ENCODE data around the gene XRCC2. TPM values are rescaled to one million over a fixed set of nuclear protein-coding genes. Genes with fewer than 3 reads are reported as not detected.

XRCC2 gene
- total RNA-seq, 2 experiments from 2014 or later, result 40.0 to 40.1 TPM

- intact Hi-C loops (cut with micrococcal nuclease; ENCODE audit: unreplicated experiment), result no loop called here
- TF ChIP-seq EZH2phosphoT487 (IDR thresholded peaks at IDR 0.05; ENCODE audit: borderline replicate concordance, low read depth, low read length) (no peak), CTCF (conservative IDR thresholded peaks at IDR 0.05; ENCODE audit: low read length) (no peak)
- Histone ChIP-seq H3K4me3 (ENCODE audit: low read depth, low read length, poor library complexity, severe bottlenecking) (no peak overlapping the region), H3K4me1 (ENCODE audit: insufficient read depth, low read length, poor library complexity, severe bottlenecking) (no peaks in the 10 kb centered on the region), H3K9me2 (ENCODE audit: insufficient read depth, low read length) (no peaks in the 10 kb centered on the region), H3K9me3 (ENCODE audit: low read length) (no peaks in the 10 kb centered on the region), H4K20me1 (ENCODE audit: insufficient read depth, low read length) (no peaks in the 10 kb centered on the region), H3K27ac (ENCODE audit: low read depth, low read length, poor library complexity, severe bottlenecking) (no peak overlapping the region), H3K4me2 (ENCODE audit: low read length) (no peak overlapping the region), H2AFZ (ENCODE audit: low read length) (no peak overlapping the region), H3K36me3 (ENCODE audit: insufficient read depth, low read length) (peaks cover 95% of the 10 kb centered on the region), H3K79me2 (ENCODE audit: insufficient read depth, low read depth, low read length) (peaks cover 92% of the 10 kb centered on the region)
- no peak for DNase-seq (ENCODE audit: low spot score)
- ChIA-PET CTCF (ENCODE audit: unreplicated experiment) (no interaction called here), POLR2A (interaction anchor here (0.6 to 1.4 kb wide), 2 partner anchors 8 to 13 kb away, joined by 3 read pairs; no protein-coding TSS in a partner anchor)
- BruUV-seq (replicated peaks), result no TSS peak
Observed at GRCh38 chr7:152663931-152664330, 12.0 kb downstream of the XRCC2 start.

GRCh38 chr7:152663148-152663740 is 12.7 kb downstream of the XRCC2 start:
- Histone ChIP-seq H3K9me3 (ENCODE audit: low read length) (no peaks in the 10 kb centered on the region), H4K20me1 (ENCODE audit: insufficient read depth, low read length) (no peaks in the 10 kb centered on the region), H3K79me2 (ENCODE audit: insufficient read depth, low read depth, low read length) (peaks cover 91% of the 10 kb centered on the region), H3K4me3 (ENCODE audit: low read depth, low read length, poor library complexity, severe bottlenecking) (no peak overlapping the region), H3K4me1 (ENCODE audit: insufficient read depth, low read length, poor library complexity, severe bottlenecking) (no peaks in the 10 kb centered on the region), H3K9me2 (ENCODE audit: insufficient read depth, low read length) (no peaks in the 10 kb centered on the region), H3K27ac (ENCODE audit: low read depth, low read length, poor library complexity, severe bottlenecking) (no peak overlapping the region), H3K4me2 (ENCODE audit: low read length) (no peak overlapping the region), H2AFZ (ENCODE audit: low read length) (no peak overlapping the region), H3K36me3 (ENCODE audit: insufficient read depth, low read length) (peaks cover 95% of the 10 kb centered on the region)
- BruUV-seq (replicated peaks), result no TSS peak
- intact Hi-C loops (cut with micrococcal nuclease; ENCODE audit: unreplicated experiment), result no loop called here
- ChIA-PET CTCF (ENCODE audit: unreplicated experiment) (no interaction called here), POLR2A (interaction anchor here (0.6 to 1.4 kb wide), 2 partner anchors 9 to 38 kb away, joined by 3 to 4 read pairs; no protein-coding TSS in a partner anchor)
- DNase-seq (ENCODE audit: low spot score), result no peak
- TF ChIP-seq EZH2phosphoT487 (IDR thresholded peaks at IDR 0.05; ENCODE audit: borderline replicate concordance, low read depth, low read length) (no peak), CTCF (conservative IDR thresholded peaks at IDR 0.05; ENCODE audit: low read length) (no peak)

- H3K4me3 ChIP-seq (ENCODE audit: low read depth, low read length, poor library complexity, severe bottlenecking), result no peak overlapping the region
- no peak overlapping the region for H3K4me2 ChIP-seq (ENCODE audit: low read length)
- H3K79me2 ChIP-seq (ENCODE audit: insufficient read depth, low read depth, low read length), result peaks cover 80% of the 10 kb centered on the region
- no TSS peak for BruUV-seq (replicated peaks)
- H3K27ac ChIP-seq (ENCODE audit: low read depth, low read length, poor library complexity, severe bottlenecking), result no peak overlapping the region
- no peaks in the 10 kb centered on the region for H3K4me1 ChIP-seq (ENCODE audit: insufficient read depth, low read length, poor library complexity, severe bottlenecking)
- DNase-seq (ENCODE audit: low spot score), result no peak
- no peaks in the 10 kb centered on the region for H3K9me2 ChIP-seq (ENCODE audit: insufficient read depth, low read length)
- TF ChIP-seq EZH2phosphoT487 (IDR thresholded peaks at IDR 0.05; ENCODE audit: borderline replicate concordance, low read depth, low read length) (no peak), CTCF (conservative IDR thresholded peaks at IDR 0.05; ENCODE audit: low read length) (no peak)
- no peaks in the 10 kb centered on the region for H4K20me1 ChIP-seq (ENCODE audit: insufficient read depth, low read length)
- H3K36me3 ChIP-seq (ENCODE audit: insufficient read depth, low read length), result peaks cover 97% of the 10 kb centered on the region
- no peaks in the 10 kb centered on the region for H3K9me3 ChIP-seq (ENCODE audit: low read length)
- CTCF ChIA-PET (ENCODE audit: unreplicated experiment), result no interaction called here
- intact Hi-C loops (cut with micrococcal nuclease; ENCODE audit: unreplicated experiment), result no loop called here
- no peak overlapping the region for H2AFZ ChIP-seq (ENCODE audit: low read length)
- POLR2A ChIA-PET, result no interaction called here
Observed at GRCh38 chr7:152661479-152661878, 14.5 kb downstream of the XRCC2 start.

All from OCI-LY7 (cell line).